ENCODE results near the gene FN3KRP.

DNA sequence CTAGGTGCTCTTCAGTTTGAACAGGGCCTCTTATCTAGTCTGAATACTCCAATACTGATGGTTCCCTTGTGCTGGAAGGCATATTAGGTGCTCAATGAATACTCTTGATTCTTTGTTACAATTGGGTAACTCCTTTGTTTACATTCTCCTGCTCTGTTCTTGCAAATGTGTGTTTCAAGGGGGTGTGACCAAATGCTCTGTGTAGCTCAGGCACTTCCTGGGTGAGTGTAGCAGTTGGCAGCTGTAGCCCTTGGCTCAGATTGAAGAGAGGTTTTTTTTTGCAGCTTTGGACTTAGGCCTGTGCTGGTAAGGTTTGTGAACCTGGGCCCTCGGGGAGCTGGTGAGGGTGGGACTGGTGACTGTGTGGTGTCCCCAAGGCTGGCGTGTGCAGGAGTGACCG, 55.5 kb downstream of the FN3KRP start:
- TF ChIP-seq, protein P1, sequence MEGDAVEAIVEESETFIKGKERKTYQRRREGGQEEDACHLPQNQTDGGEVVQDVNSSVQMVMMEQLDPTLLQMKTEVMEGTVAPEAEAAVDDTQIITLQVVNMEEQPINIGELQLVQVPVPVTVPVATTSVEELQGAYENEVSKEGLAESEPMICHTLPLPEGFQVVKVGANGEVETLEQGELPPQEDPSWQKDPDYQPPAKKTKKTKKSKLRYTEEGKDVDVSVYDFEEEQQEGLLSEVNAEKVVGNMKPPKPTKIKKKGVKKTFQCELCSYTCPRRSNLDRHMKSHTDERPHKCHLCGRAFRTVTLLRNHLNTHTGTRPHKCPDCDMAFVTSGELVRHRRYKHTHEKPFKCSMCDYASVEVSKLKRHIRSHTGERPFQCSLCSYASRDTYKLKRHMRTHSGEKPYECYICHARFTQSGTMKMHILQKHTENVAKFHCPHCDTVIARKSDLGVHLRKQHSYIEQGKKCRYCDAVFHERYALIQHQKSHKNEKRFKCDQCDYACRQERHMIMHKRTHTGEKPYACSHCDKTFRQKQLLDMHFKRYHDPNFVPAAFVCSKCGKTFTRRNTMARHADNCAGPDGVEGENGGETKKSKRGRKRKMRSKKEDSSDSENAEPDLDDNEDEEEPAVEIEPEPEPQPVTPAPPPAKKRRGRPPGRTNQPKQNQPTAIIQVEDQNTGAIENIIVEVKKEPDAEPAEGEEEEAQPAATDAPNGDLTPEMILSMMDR (IDR thresholded peaks at IDR 0.05), result no peak
- TF ChIP-seq POLR2A (IDR thresholded peaks at IDR 0.05), result no peak

All from adrenal gland (tissue), 5 donors.